ENCODE results near the gene CGB7.

GRCh38 chr19:49098795-49099194 is 41.2 kb upstream of the CGB7 start:
- TF ChIP-seq CTCF (IDR thresholded peaks at IDR 0.05) (no peak), ZFX (IDR thresholded peaks at IDR 0.05; ENCODE audit: borderline replicate concordance) (no peak)
